Naive thymus-derived CD8-positive, alpha-beta T cell (primary cell): ENCODE measurements around the gene ACTBL2. TPM values are rescaled to one million over a fixed set of nuclear protein-coding genes. Genes with fewer than 3 reads are reported as not detected.
A peak's percentile ranks its signal among the peaks of the same experiment; 100 is the strongest.

ENCODE experiments used
- ATAC-seq, 2 donors: fragments of 150-1000 bp; cut with Tn5 transposase in 1 of 2; sonication (Bioruptor Pico), chemical (Tn5 transposase) in 1 of 2; 1 replicate in 1 of 2; 2 replicates in 1 of 2; pipeline ENCODE4 v1.10.0; 2021; ENCODE audit warnings: mild to moderate bottlenecking in 2 of 2, moderate library complexity in 2 of 2
- POLR2A ChIA-PET: fragments of 350-600 bp; sonication (Branson Sonifier 250); formaldehyde crosslinking; loops from one replicate; lab custom pipeline; 2021; ENCODE audit warnings: antibody characterized with exemption; lab: Charles Lee
- DNase-seq, 10 donors: peaks; one replicate each; pipeline versions ENCODE4 v3.0.0 to v3.0.0-alpha.2; 2020 to 2022
- H3K27ac Mint-ChIP-seq, 10 donors: one replicate each; pipeline ENCODE4 v1.8.0; 2020 to 2022; ENCODE audit warnings: mild to moderate bottlenecking in 10 of 10, mixed read lengths in 10 of 10, moderate library complexity in 4 of 10, inconsistent platforms in 1 of 10
- H3K27me3 Mint-ChIP-seq, 5 donors: one replicate each; pipeline ENCODE4 v1.8.0; 2021 to 2022; ENCODE audit warnings: mixed read lengths in 5 of 5
- H3K36me3 Mint-ChIP-seq, 3 donors: one replicate each; pipeline ENCODE4 v1.8.0; 2020 to 2022; ENCODE audit warnings: mixed read lengths in 3 of 3, mild to moderate bottlenecking in 2 of 3, inconsistent platforms in 1 of 3
- H3K4me1 Mint-ChIP-seq, 4 donors: one replicate each; pipeline ENCODE4 v1.8.0; 2021 to 2022; ENCODE audit warnings: mixed read lengths in 4 of 4
- H3K4me3 Mint-ChIP-seq, 10 donors: one replicate each; pipeline ENCODE4 v1.8.0; 2020 to 2022; ENCODE audit warnings: mild to moderate bottlenecking in 10 of 10, mixed read lengths in 10 of 10, moderate library complexity in 6 of 10, inconsistent platforms in 1 of 10
- H3K9me3 Mint-ChIP-seq, 9 donors: one replicate each; pipeline ENCODE4 v1.8.0; 2020 to 2022; ENCODE audit warnings: mixed read lengths in 9 of 9, mild to moderate bottlenecking in 3 of 9, inconsistent platforms in 1 of 9, moderate library complexity in 1 of 9
- polyA plus RNA-seq, 3 donors: library from polyadenylated mRNA; unstranded; fragments of 300-500 nt; fragmentation: Illumina TruSeq; gene quantifications; one replicate each; pipeline ENCODE4 v1.2.3, GENCODE V29; 2021
- total RNA-seq, 8 experiments: library from RNA in 2 of 8; stranded (reverse) in 2 of 8; gene quantifications; one replicate each; pipeline ENCODE4 v1.2.3 and lab custom pipeline; 2021 to 2026

The ACTBL2 gene
- total and polyA plus RNA-seq, 5 experiments from 2014 or later = not detected

DNA sequence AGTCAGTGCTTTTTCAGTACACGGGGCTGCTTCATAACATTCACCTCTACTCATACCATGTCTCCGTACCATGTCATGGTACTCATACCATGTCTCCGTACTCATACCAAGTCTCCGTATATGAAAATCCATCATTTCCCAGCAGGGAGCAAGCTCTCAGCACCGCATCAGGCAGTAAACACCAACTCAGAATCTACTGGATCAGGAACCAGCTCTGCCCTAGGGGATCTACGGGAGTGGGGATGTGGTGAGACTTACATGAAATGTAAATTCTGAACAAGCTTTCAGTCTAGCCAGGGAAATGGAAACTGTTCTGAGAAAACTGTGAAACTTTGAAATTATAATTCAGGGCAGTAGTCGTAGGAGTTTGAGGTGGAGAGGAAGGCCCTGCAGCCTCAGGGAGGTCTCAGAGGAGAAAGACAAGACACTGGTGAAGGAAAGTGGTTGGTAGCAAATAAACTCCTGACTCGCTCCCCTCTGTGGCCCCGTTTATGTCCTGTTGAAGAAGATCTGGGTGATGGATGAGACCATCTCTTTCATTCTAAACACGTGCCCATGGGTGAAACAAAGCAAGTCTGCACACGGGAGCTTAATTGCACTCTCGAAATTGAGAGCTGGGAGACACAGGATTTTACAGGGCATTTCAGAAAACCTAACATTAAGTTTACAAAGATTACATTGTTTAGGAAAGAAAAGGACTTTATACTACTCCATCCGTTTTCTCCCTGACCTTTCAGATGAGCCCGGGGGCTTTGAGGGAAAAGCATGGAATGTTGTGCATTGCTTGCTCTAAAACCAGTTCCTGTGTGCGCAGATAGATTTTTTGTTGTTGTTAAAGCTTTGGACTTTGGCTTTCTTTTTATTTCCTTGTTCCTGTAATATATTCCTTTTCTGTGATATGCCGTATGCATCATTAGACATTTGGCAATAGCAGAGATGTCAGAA lies 26.8 kb downstream of the ACTBL2 start:
- Mint-ChIP-seq H3K4me1 (peaks cover 2 to 8% (median 6%) of the 10 kb centered on the region in 4 donors), H3K4me3 (no peak overlapping the region), H3K36me3 (no peaks in the 10 kb centered on the region), H3K27ac (peak overlapping the region in 1 of 10 donors; percentile 25), H3K27me3 (no peaks in the 10 kb centered on the region), H3K9me3 (peaks cover 0 to 2% (median 0%) of the 10 kb centered on the region in 9 donors)
- POLR2A ChIA-PET = no interaction called here
- no peak for DNase-seq
- ATAC-seq = no peak

DNA sequence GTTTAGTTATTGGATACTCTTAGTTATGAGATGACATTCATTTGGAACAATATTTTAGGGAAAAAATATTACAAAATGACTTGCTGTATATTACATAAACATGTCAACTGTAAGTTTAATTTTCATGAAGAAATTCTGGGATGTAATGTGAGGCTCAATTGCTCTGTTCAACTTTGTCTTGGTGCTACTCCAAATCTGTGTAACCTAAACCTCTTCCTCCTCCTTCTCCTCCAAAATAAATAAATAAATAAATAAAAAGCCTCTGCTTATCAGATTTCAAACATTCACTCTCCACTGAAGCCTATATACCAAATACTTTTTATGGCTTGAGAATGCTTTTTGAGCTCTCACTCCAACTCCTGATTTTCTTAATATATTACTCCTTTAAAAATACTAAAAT lies 27.7 kb downstream of the ACTBL2 start:
- peaks cover 0 to 1% (median 0%) of the 10 kb centered on the region in 5 donors for H3K27me3 Mint-ChIP-seq
- POLR2A ChIA-PET = no interaction called here
- ATAC-seq = no peak
- DNase-seq = no peak
- no peak overlapping the region for H3K27ac Mint-ChIP-seq
- H3K4me3 Mint-ChIP-seq = no peak overlapping the region
- no peaks in the 10 kb centered on the region for H3K36me3 Mint-ChIP-seq
- H3K4me1 Mint-ChIP-seq = peaks cover 2 to 9% (median 6%) of the 10 kb centered on the region in 4 donors
- H3K9me3 Mint-ChIP-seq = peaks cover 0 to 2% (median 0%) of the 10 kb centered on the region in 9 donors

DNA sequence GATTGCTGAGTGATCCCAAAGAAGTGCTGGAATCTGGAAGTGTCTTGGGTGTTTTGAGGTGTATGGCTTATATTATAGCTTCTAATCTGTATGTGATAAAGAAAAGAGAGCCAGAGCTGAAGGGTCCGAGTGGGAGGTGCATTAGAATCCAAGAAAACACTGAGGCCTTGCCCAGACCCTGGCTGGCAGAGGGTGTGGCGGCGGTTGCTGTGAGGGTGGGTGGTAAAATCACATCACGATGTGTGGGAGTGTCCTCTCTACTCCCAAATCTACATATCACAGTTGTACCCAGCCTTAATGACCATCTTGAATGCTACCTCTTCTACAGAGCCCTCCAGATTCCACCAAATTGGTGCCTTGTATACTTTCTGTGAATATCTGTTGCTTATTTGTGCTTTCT lies 28.9 kb downstream of the ACTBL2 start:
- POLR2A ChIA-PET = no interaction called here
- H3K27me3 Mint-ChIP-seq = peaks cover 0 to 1% (median 0%) of the 10 kb centered on the region in 5 donors
- no peak for DNase-seq
- H3K9me3 Mint-ChIP-seq = no peaks in the 10 kb centered on the region
- H3K36me3 Mint-ChIP-seq = no peaks in the 10 kb centered on the region
- no peak overlapping the region for H3K4me3 Mint-ChIP-seq
- ATAC-seq = no peak
- no peak overlapping the region for H3K27ac Mint-ChIP-seq
- H3K4me1 Mint-ChIP-seq = peaks cover 2 to 9% (median 6%) of the 10 kb centered on the region in 4 donors

GRCh38 chr5:57452885-57453284 lies 29.7 kb downstream of the ACTBL2 start:
- POLR2A ChIA-PET = no interaction called here
- Mint-ChIP-seq H3K36me3 (no peaks in the 10 kb centered on the region), H3K27ac (no peak overlapping the region), H3K9me3 (no peaks in the 10 kb centered on the region), H3K4me1 (peaks cover 2 to 9% (median 6%) of the 10 kb centered on the region in 4 donors), H3K27me3 (peaks cover 0 to 1% (median 0%) of the 10 kb centered on the region in 5 donors), H3K4me3 (no peak overlapping the region)
- ATAC-seq (no peak), DNase-seq (no peak)

DNA sequence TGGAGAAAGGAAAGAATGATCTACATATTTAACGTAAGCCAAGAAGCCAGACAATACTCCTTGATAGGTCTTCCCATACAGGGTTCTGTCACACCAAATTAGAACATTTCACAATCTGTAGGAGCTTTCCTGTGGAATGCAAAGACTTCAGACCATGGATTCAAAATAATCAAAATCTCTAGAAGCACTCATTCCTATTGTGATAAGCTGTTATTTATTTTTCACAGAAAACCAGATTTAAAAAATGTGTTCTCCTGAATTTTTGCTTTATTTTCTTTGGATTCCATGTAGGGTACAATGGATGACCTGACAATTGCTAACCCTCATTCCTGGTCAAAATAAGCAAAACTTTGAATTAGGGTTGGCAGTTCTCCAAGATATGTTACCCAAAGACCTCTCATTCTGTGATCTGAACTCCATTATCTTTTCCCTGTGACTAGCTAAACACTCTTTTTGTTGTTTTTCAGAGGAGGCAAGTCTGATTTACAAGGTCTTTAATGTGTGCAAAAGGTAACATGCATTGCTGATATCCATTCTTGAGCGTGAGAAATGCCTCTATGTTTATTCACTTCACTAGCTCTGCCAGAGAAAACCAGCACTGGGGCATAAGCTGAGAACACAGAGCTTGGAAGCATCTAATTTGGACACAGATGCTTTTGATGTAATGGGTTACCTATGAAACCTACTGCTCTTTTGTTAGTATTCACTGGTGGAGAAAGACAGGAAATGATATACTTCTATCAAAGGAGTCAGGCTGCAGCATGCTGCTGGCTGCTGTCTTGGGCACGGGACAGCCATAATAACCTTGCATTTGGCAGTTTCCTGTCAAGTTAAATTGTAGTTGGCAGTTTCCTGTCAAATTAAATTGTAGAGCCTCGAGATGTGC lies 31.4 kb downstream of the ACTBL2 start:
- Mint-ChIP-seq H3K9me3 (no peaks in the 10 kb centered on the region), H3K36me3 (no peaks in the 10 kb centered on the region), H3K4me1 (peaks cover 2 to 9% (median 6%) of the 10 kb centered on the region in 4 donors), H3K4me3 (no peak overlapping the region), H3K27me3 (peaks cover 0 to 3% (median under 1%) of the 10 kb centered on the region in 5 donors), H3K27ac (peak overlapping the region in 2 of 10 donors; percentile 2 to 7)
- ATAC-seq = peak in 1 of 2 donors; percentile 57
- POLR2A ChIA-PET = no interaction called here
- peak in 3 of 10 donors; percentile 10 to 24 (median 12) for DNase-seq

- H3K9me3 Mint-ChIP-seq = no peaks in the 10 kb centered on the region
- H3K4me1 Mint-ChIP-seq = peaks cover 2 to 9% (median 6%) of the 10 kb centered on the region in 4 donors
- ATAC-seq = no peak
- POLR2A ChIA-PET = no interaction called here
- H3K27ac Mint-ChIP-seq = no peak overlapping the region
- no peak overlapping the region for H3K4me3 Mint-ChIP-seq
- no peak for DNase-seq
- no peaks in the 10 kb centered on the region for H3K36me3 Mint-ChIP-seq
- H3K27me3 Mint-ChIP-seq = peaks cover 2 to 17% (median 7%) of the 10 kb centered on the region in 5 donors
Measured at GRCh38 chr5:57448751-57449150, 33.9 kb downstream of the ACTBL2 start.

- Mint-ChIP-seq H3K27ac (no peak overlapping the region), H3K9me3 (no peaks in the 10 kb centered on the region), H3K27me3 (peaks cover 2 to 22% (median 9%) of the 10 kb centered on the region in 5 donors), H3K4me1 (peaks cover 2 to 9% (median 6%) of the 10 kb centered on the region in 4 donors), H3K4me3 (no peak overlapping the region), H3K36me3 (no peaks in the 10 kb centered on the region)
- DNase-seq = no peak
- ATAC-seq = no peak
- POLR2A ChIA-PET = no interaction called here
Measured at GRCh38 chr5:57448287-57448686, 34.3 kb downstream of the ACTBL2 start.

- DNase-seq (no peak), ATAC-seq (no peak)
- Mint-ChIP-seq H3K4me1 (peaks cover 2 to 9% (median 6%) of the 10 kb centered on the region in 4 donors), H3K27ac (no peak overlapping the region), H3K36me3 (no peaks in the 10 kb centered on the region), H3K4me3 (no peak overlapping the region), H3K9me3 (no peaks in the 10 kb centered on the region), H3K27me3 (peaks cover 2 to 24% (median 9%) of the 10 kb centered on the region in 5 donors)
- POLR2A ChIA-PET = no interaction called here
Measured at GRCh38 chr5:57447658-57448057, 35.0 kb downstream of the ACTBL2 start.

DNA sequence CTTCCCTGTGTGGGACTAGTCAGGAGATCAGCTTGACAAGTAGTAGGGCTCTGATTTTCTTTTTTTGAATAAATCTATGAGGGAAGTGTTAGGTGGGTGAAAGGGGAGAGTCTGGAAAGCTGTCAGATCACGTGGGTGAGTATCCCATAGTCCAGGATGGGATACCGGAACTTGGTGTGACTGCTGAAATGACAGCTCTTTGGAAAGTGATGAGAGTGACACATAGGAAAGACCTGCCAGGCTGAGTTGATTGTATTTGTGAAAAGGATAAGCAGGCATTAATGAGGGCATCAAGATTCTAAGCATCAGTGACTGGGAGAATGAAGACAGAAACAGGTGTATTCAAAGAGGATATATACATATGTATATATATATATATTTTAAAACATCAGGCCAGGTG lies 35.6 kb downstream of the ACTBL2 start:
- DNase-seq (no peak), ATAC-seq (no peak)
- Mint-ChIP-seq H3K27me3 (peaks cover 2 to 24% (median 9%) of the 10 kb centered on the region in 5 donors), H3K36me3 (no peaks in the 10 kb centered on the region), H3K4me3 (no peak overlapping the region), H3K4me1 (peaks cover 2 to 9% (median 6%) of the 10 kb centered on the region in 4 donors), H3K27ac (peak overlapping the region in 1 of 10 donors; percentile 13), H3K9me3 (no peaks in the 10 kb centered on the region)
- POLR2A ChIA-PET = no interaction called here

GRCh38 chr5:57445705-57446037 lies 36.9 kb downstream of the ACTBL2 start:
- no peak for DNase-seq
- POLR2A ChIA-PET = no interaction called here
- Mint-ChIP-seq H3K27me3 (peaks cover 2 to 24% (median 9%) of the 10 kb centered on the region in 5 donors), H3K9me3 (no peaks in the 10 kb centered on the region), H3K36me3 (no peaks in the 10 kb centered on the region), H3K4me1 (peaks cover 0 to 2% (median 0%) of the 10 kb centered on the region in 4 donors), H3K27ac (no peak overlapping the region), H3K4me3 (no peak overlapping the region)
- no peak for ATAC-seq

DNA sequence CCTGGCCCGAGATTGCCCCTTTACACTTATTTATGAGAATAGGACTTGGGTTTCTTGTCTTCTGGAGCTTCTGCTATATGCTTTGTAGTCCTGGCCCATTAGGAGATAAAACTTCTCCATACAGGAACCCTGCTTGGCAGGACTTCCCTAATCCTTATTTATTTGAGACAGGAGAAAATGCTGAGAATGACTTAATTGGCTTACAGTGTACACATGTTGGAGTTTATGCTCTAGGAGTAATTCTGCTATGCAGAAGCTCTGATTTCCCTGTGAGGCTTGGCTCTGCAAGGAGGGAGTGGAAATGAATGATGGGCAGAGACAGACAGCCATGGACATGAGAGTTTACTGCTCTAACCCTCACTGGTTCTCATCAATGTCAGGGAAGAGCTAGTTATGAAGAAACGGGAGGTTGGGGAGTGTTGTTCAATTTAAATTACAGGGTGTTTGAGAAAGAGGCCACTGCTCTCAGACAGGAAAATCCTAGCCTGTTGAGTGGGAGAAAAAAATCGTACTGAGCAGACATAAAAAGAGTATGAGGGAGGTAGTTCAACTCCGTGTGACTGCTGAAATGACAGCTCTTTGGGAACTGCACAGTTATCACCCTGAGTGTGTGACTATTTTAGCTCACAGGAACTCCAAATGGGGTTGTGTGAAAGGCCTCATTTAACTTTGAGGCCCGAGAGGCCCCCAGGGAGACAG lies 37.5 kb downstream of the ACTBL2 start:
- no peak for DNase-seq
- Mint-ChIP-seq H3K27me3 (peaks cover 2 to 24% (median 9%) of the 10 kb centered on the region in 5 donors), H3K36me3 (no peaks in the 10 kb centered on the region), H3K9me3 (no peaks in the 10 kb centered on the region), H3K27ac (no peak overlapping the region), H3K4me3 (no peak overlapping the region), H3K4me1 (no peaks in the 10 kb centered on the region)
- POLR2A ChIA-PET = no interaction called here
- ATAC-seq = no peak

GRCh38 chr5:57442080-57442839 lies 40.4 kb downstream of the ACTBL2 start:
- H3K36me3 Mint-ChIP-seq = no peaks in the 10 kb centered on the region
- H3K27ac Mint-ChIP-seq = no peak overlapping the region

More at GRCh38 chr5:57442080-57442839, 40.4 kb downstream of the ACTBL2 start:
- POLR2A ChIA-PET = no interaction called here
- DNase-seq (no peak), ATAC-seq (no peak)
- H3K4me1 Mint-ChIP-seq = no peaks in the 10 kb centered on the region
- peaks cover 2 to 30% (median 9%) of the 10 kb centered on the region in 5 donors for H3K27me3 Mint-ChIP-seq
- no peak overlapping the region for H3K4me3 Mint-ChIP-seq
- no peaks in the 10 kb centered on the region for H3K9me3 Mint-ChIP-seq
